Tibial artery (tissue), 4 donors: ENCODE results near the gene METTL17.

Experiments
- DNase-seq, 2 donors: peaks; one replicate each; pipeline ENCODE4 v3.0.0-alpha.2; 2019
- H3K27ac ChIP-seq, 2 donors: fragments of 200-600 bp; sonication (generic) in 1 of 2; 1 replicate in 1 of 2; 2 replicates in 1 of 2; pipeline ENCODE4 v1.5.1; 2018 to 2019; ENCODE audit warnings: mild to moderate bottlenecking in 1 of 2
- H3K27me3 ChIP-seq, 2 donors: fragments of 200-600 bp; sonication (generic) in 1 of 2; one replicate each; pipeline versions ENCODE4 v1.5.1 to v1.6.0; 2016 to 2019
- H3K36me3 ChIP-seq, 3 donors: fragments of 200-600 bp; sonication (generic) in 2 of 3; one replicate each; pipeline ENCODE4 v1.5.1; 2016 to 2019; ENCODE audit warnings: mild to moderate bottlenecking in 2 of 3
- H3K4me1 ChIP-seq, 4 donors: fragments of 200-600 bp; sonication (generic) in 2 of 4; 1 replicate in 3 of 4; 2 replicates in 1 of 4; pipeline ENCODE4 v1.5.1; 2016 to 2019
- H3K4me3 ChIP-seq, 2 donors: fragments of 200-600 bp; sonication (generic) in 1 of 2; 1 replicate in 1 of 2; 2 replicates in 1 of 2; pipeline ENCODE4 v1.5.1; 2018 to 2019; ENCODE audit warnings: mild to moderate bottlenecking in 2 of 2
- H3K9me3 ChIP-seq, 3 donors: fragments of 200-600 bp; sonication (generic) in 1 of 3; one replicate each; pipeline ENCODE4 v1.5.1; 2016 to 2019
- CTCF ChIP-seq, 2 experiments: fragments of 200-600 bp in 1 of 2; fragments of 450-650 bp in 1 of 2; IDR thresholded peaks; one replicate each; pipeline ENCODE4 v1.5.1; 2017 to 2019; ENCODE audit warnings: antibody characterized with exemption in 2 of 2, mild to moderate bottlenecking in 1 of 2, moderate library complexity in 1 of 2
- intact Hi-C: fragments of 100-400 bp; cut with DNase I; formaldehyde crosslinking; loops from one replicate; pipeline ENCODE4 v1.15.0; 2023; ENCODE audit warnings: low total_unique reads

The METTL17 gene

GRCh38 chr14:21014761-21015190, 25.0 kb downstream of the METTL17 start:
- Histone ChIP-seq H3K4me1 (peaks cover 0 to 6% (median 0%) of the 10 kb centered on the region in 4 donors), H3K27me3 (no peaks in the 10 kb centered on the region), H3K9me3 (no peaks in the 10 kb centered on the region), H3K27ac (no peak overlapping the region), H3K36me3 (peaks cover 11 to 35% (median 31%) of the 10 kb centered on the region in 3 donors), H3K4me3 (no peak overlapping the region)
- peak; percentile 93 to 97 for TF ChIP-seq CTCF (IDR thresholded peaks at IDR 0.05)
- peak; percentile 85 to 88 for DNase-seq
- intact Hi-C loops = loop anchor here (2.0 kb wide), 1 partner anchor 26 kb away; no protein-coding TSS in a partner anchor

GRCh38 chr14:21015312-21015711, 25.5 kb downstream of the METTL17 start:
- H3K27ac ChIP-seq = no peak overlapping the region
- intact Hi-C loops = loop anchor here (2.0 kb wide), 1 partner anchor 25 kb away; no protein-coding TSS in a partner anchor
- TF ChIP-seq CTCF (IDR thresholded peaks at IDR 0.05) = no peak

GRCh38 chr14:21016413-21017190, 26.8 kb downstream of the METTL17 start:
- no peak overlapping the region for H3K27ac ChIP-seq

More at GRCh38 chr14:21015312-21015711, 25.5 kb downstream of the METTL17 start:
- Histone ChIP-seq H3K36me3 (peaks cover 13 to 41% (median 32%) of the 10 kb centered on the region in 3 donors), H3K9me3 (no peaks in the 10 kb centered on the region), H3K27me3 (no peaks in the 10 kb centered on the region), H3K4me3 (no peak overlapping the region), H3K4me1 (peaks cover 0 to 6% (median 0%) of the 10 kb centered on the region in 4 donors)
- no peak for DNase-seq

GRCh38 chr14:21017528-21018245, 27.9 kb downstream of the METTL17 start:
- H3K27me3 ChIP-seq = no peaks in the 10 kb centered on the region
- no peak for TF ChIP-seq CTCF (IDR thresholded peaks at IDR 0.05)
- peaks cover 29 to 63% (median 47%) of the 10 kb centered on the region in 3 donors for H3K36me3 ChIP-seq
- no peak overlapping the region for H3K27ac ChIP-seq
- peaks cover 0 to 16% (median 1%) of the 10 kb centered on the region in 4 donors for H3K4me1 ChIP-seq
- no peak for DNase-seq
- no peak overlapping the region for H3K4me3 ChIP-seq
- intact Hi-C loops = no loop called here
- no peaks in the 10 kb centered on the region for H3K9me3 ChIP-seq

More at GRCh38 chr14:21016413-21017190, 26.8 kb downstream of the METTL17 start:
- Histone ChIP-seq H3K4me3 (no peak overlapping the region), H3K27me3 (no peaks in the 10 kb centered on the region), H3K36me3 (peaks cover 22 to 54% (median 44%) of the 10 kb centered on the region in 3 donors), H3K9me3 (no peaks in the 10 kb centered on the region), H3K4me1 (peaks cover 0 to 6% (median 0%) of the 10 kb centered on the region in 4 donors)
- intact Hi-C loops = no loop called here
- no peak for TF ChIP-seq CTCF (IDR thresholded peaks at IDR 0.05)
- no peak for DNase-seq

- H3K27ac ChIP-seq = no peak overlapping the region
- TF ChIP-seq CTCF (IDR thresholded peaks at IDR 0.05) = no peak
- intact Hi-C loops = no loop called here
- H3K27me3 ChIP-seq = no peaks in the 10 kb centered on the region
- H3K9me3 ChIP-seq = no peaks in the 10 kb centered on the region
- H3K4me1 ChIP-seq = peaks cover 0 to 22% (median 7%) of the 10 kb centered on the region in 4 donors
- no peak for DNase-seq
- peaks cover 29 to 63% (median 47%) of the 10 kb centered on the region in 3 donors for H3K36me3 ChIP-seq
- H3K4me3 ChIP-seq = no peak overlapping the region
Observed at GRCh38 chr14:21018286-21018685, 28.5 kb downstream of the METTL17 start.
